Left ventricle myocardium inferior (tissue), 1 donor: ENCODE measurements around the gene EMP1. TPM values are rescaled to one million over a fixed set of nuclear protein-coding genes. Genes with fewer than 3 reads are reported as not detected.

Source experiments
- DNase-seq: peaks from one replicate; pipeline ENCODE4 v3.0.0-alpha.2; 2020
- H3K27ac ChIP-seq: fragments of 200-600 bp; replicated peaks from 2 replicates; pipeline ENCODE4 v1.8.0; 2021
- H3K27me3 ChIP-seq: fragments of 200-600 bp; 2 replicates; pipeline ENCODE4 v1.8.0; 2021; ENCODE audit warnings: low read depth
- H3K36me3 ChIP-seq: fragments of 200-600 bp; 2 replicates; pipeline ENCODE4 v1.8.0; 2021
- H3K4me1 ChIP-seq: fragments of 200-600 bp; 2 replicates; pipeline ENCODE4 v1.8.0; 2021
- H3K4me3 ChIP-seq: fragments of 200-600 bp; 2 replicates; pipeline ENCODE4 v1.8.0; 2021; ENCODE audit warnings: mild to moderate bottlenecking, moderate library complexity
- H3K9me3 ChIP-seq: fragments of 200-600 bp; replicated peaks from 2 replicates; pipeline ENCODE4 v1.8.0; 2021
- CTCF ChIP-seq: fragments of 200-600 bp; IDR thresholded peaks from 2 replicates; pipeline ENCODE4 v1.8.0; 2021; ENCODE audit warnings: antibody characterized with exemption, mild to moderate bottlenecking, borderline replicate concordance
- intact Hi-C: fragments of 100-400 bp; cut with micrococcal nuclease; formaldehyde crosslinking; loops from one replicate; pipeline ENCODE4 v1.11.0; 2022
- total RNA-seq: library from RNA; stranded (reverse); fragmentation: NEBNext Ultra II Directional; extraction: Animal tissue kit (Norgen Biotek cat#: 25700); gene quantifications from one replicate; pipeline ENCODE4 v1.2.1, GENCODE V29; 2021
- donor health status: DM: no; HTN: yes; CAD: no; lungs with severe emphysema.

Gene EMP1
- total RNA-seq, 1 donor from 2014 or later, result 90.5 TPM

- Histone ChIP-seq H3K27me3 (no peaks in the 10 kb centered on the region), H3K27ac (peak overlapping the region; percentile 63), H3K4me3 (no peak overlapping the region), H3K36me3 (no peaks in the 10 kb centered on the region), H3K4me1 (peaks cover 44% of the 10 kb centered on the region), H3K9me3 (peaks cover 6% of the 10 kb centered on the region)
- intact Hi-C loops, result no loop called here
- DNase-seq, result peak; percentile 67
- TF ChIP-seq CTCF, result no peak
These were observed 44.2 kb upstream of the EMP1 start for GRCh38 chr12:13152281-13152680.

DNA sequence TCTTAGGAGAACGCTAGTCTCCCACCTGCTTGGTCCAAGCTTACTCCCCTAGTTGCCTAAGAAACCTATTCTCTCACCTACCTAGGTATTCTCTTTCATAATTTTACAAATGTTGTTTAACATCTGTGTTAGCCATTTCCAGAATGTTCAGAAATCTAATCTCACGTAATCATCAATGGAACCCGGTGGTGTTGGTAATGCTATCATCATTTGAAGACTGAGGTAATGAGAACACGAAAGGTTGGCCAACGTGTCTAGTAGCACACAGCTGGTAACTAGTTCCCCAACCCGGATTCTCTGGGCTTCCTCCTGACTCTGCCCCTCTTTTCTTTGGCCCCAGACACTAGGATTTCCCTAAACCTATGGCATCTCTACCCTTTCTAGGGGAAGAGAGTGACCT, 43.8 kb upstream of the EMP1 start:
- Histone ChIP-seq H3K27ac (peak overlapping the region; percentile 63), H3K9me3 (peaks cover 6% of the 10 kb centered on the region), H3K4me1 (peaks cover 39% of the 10 kb centered on the region), H3K4me3 (no peak overlapping the region), H3K27me3 (no peaks in the 10 kb centered on the region), H3K36me3 (no peaks in the 10 kb centered on the region)
- DNase-seq, result no peak
- TF ChIP-seq CTCF, result no peak
- intact Hi-C loops, result no loop called here

GRCh38 chr12:13153180-13153579, 43.3 kb upstream of the EMP1 start:
- DNase-seq, result no peak
- intact Hi-C loops, result no loop called here
- H3K4me3 ChIP-seq, result no peak overlapping the region
- H3K4me1 ChIP-seq, result peaks cover 35% of the 10 kb centered on the region
- TF ChIP-seq CTCF, result no peak
- no peaks in the 10 kb centered on the region for H3K27me3 ChIP-seq
- peaks cover 6% of the 10 kb centered on the region for H3K9me3 ChIP-seq
- H3K27ac ChIP-seq, result peak overlapping the region; percentile 63
- H3K36me3 ChIP-seq, result no peaks in the 10 kb centered on the region

- H3K27me3 ChIP-seq, result no peaks in the 10 kb centered on the region
- no peak overlapping the region for H3K27ac ChIP-seq
- TF ChIP-seq CTCF, result no peak
- no peak overlapping the region for H3K4me3 ChIP-seq
- H3K9me3 ChIP-seq, result peaks cover 6% of the 10 kb centered on the region
- peaks cover 29% of the 10 kb centered on the region for H3K4me1 ChIP-seq
- DNase-seq, result no peak
- intact Hi-C loops, result no loop called here
- no peaks in the 10 kb centered on the region for H3K36me3 ChIP-seq
These were observed 42.4 kb upstream of the EMP1 start for GRCh38 chr12:13154027-13154538.

DNA sequence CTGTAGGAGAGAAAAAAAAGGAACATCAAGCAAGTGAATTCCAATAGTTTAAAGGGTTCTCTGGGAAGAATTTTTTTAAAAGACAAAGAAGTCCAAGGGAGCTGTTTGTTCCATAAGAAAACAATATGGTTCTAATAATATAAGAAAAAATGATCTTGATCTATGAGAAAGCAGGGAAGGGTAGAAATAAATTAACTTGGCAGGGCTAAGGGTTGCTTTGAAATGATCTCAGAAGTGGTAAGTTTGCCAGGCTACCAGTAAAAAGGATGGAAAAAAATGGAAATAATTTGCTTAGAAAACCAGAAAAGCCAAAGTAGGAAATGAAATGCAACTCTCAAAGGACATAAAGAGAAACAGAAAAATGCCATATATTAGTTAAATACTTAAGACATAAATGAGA, 41.7 kb upstream of the EMP1 start:
- Histone ChIP-seq H3K9me3 (peaks cover 6% of the 10 kb centered on the region), H3K36me3 (no peaks in the 10 kb centered on the region), H3K27me3 (no peaks in the 10 kb centered on the region), H3K27ac (no peak overlapping the region), H3K4me3 (no peak overlapping the region), H3K4me1 (peaks cover 23% of the 10 kb centered on the region)
- DNase-seq, result no peak
- intact Hi-C loops, result no loop called here
- no peak for TF ChIP-seq CTCF
